ENCODE results near the gene NOXO1.

The NOXO1 gene

GRCh38 chr16:2019518-2019920 is 38.2 kb upstream of the NOXO1 start, which contains the start of gene NPW:
Gene NPW (plus strand): TSS chr16:2019785.
- Histone ChIP-seq H3K4me2 (ENCODE audit: insufficient read depth, low read length) (no peak within 1 kb of the TSS), H3K9ac (ENCODE audit: low read depth, low read length) (no peak within 1 kb of the TSS), H3K9me3 (ENCODE audit: insufficient read depth, low read length, severe bottlenecking) (no peaks in the 10 kb centered on the region), H3K4me3 (ENCODE audit: low read depth in 1 of 2, low read length in 2 of 2) (no peak within 1 kb of the TSS), H3K79me2 (ENCODE audit: insufficient read depth, low read length) (no peaks in the 10 kb centered on the region), H3K4me1 (ENCODE audit: insufficient read depth, low read length) (peaks cover 18% of the 10 kb centered on the region), H3K36me3 (ENCODE audit: insufficient read depth, low read length) (no peaks in the 10 kb centered on the region), H3K27ac (ENCODE audit: low read length) (no peak within 1 kb of the TSS), H3K27me3 (ENCODE audit: insufficient read depth, low read length, poor library complexity) (no peaks in the 10 kb centered on the region), H2AFZ (ENCODE audit: low read depth, low read length) (no peak within 1 kb of the TSS), H4K20me1 (ENCODE audit: insufficient read depth, low read length) (no peaks in the 10 kb centered on the region)
- ATAC-seq (ENCODE audit: insufficient read depth, low read depth) (no peak), DNase-seq (peak; percentile 39)
- no peak for TF ChIP-seq CTCF (IDR thresholded peaks at IDR 0.05; ENCODE audit: borderline replicate concordance, extremely low read depth, low read length, poor library complexity, severe bottlenecking)
- no peak for TF ChIP-seq EZH2 (IDR thresholded peaks at IDR 0.05; ENCODE audit: borderline replicate concordance, low read depth, low read length, severe bottlenecking)

- Histone ChIP-seq H3K4me2 (ENCODE audit: insufficient read depth, low read length) (no peak overlapping the region), H3K9ac (ENCODE audit: low read depth, low read length) (no peak overlapping the region)
- DNase-seq = peak; percentile 37
These were observed 35.2 kb upstream of the NOXO1 start for GRCh38 chr16:2016407-2016922.

GRCh38 chr16:2015947-2016208 is 34.6 kb upstream of the NOXO1 start:
- DNase-seq (no peak), ATAC-seq (ENCODE audit: insufficient read depth, low read depth) (no peak)
- TF ChIP-seq CTCF (IDR thresholded peaks at IDR 0.05; ENCODE audit: borderline replicate concordance, extremely low read depth, low read length, poor library complexity, severe bottlenecking) (no peak), EZH2 (IDR thresholded peaks at IDR 0.05; ENCODE audit: borderline replicate concordance, low read depth, low read length, severe bottlenecking) (no peak)
- Histone ChIP-seq H3K4me1 (ENCODE audit: insufficient read depth, low read length) (peaks cover under 1% of the 10 kb centered on the region), H3K4me3 (ENCODE audit: low read depth in 1 of 2, low read length in 2 of 2) (no peak overlapping the region), H3K36me3 (ENCODE audit: insufficient read depth, low read length) (no peaks in the 10 kb centered on the region), H3K4me2 (ENCODE audit: insufficient read depth, low read length) (no peak overlapping the region), H3K27me3 (ENCODE audit: insufficient read depth, low read length, poor library complexity) (no peaks in the 10 kb centered on the region), H3K27ac (ENCODE audit: low read length) (no peak overlapping the region), H2AFZ (ENCODE audit: low read depth, low read length) (no peak overlapping the region), H4K20me1 (ENCODE audit: insufficient read depth, low read length) (no peaks in the 10 kb centered on the region), H3K9ac (ENCODE audit: low read depth, low read length) (no peak overlapping the region), H3K79me2 (ENCODE audit: insufficient read depth, low read length) (0 out of 2 replicates have a peak, but pooled peaks cover under 1% of the 10 kb centered on the region), H3K9me3 (ENCODE audit: insufficient read depth, low read length, severe bottlenecking) (no peaks in the 10 kb centered on the region)

More at GRCh38 chr16:2016407-2016922, 35.2 kb upstream of the NOXO1 start:
- no peaks in the 10 kb centered on the region for H3K27me3 ChIP-seq (ENCODE audit: insufficient read depth, low read length, poor library complexity)
- peak; percentile 47; the same call in 2 of the 3 replicates for ATAC-seq (ENCODE audit: insufficient read depth, low read depth)
- no peak overlapping the region for H2AFZ ChIP-seq (ENCODE audit: low read depth, low read length)
- no peaks in the 10 kb centered on the region for H3K79me2 ChIP-seq (ENCODE audit: insufficient read depth, low read length)
- H3K36me3 ChIP-seq (ENCODE audit: insufficient read depth, low read length) = no peaks in the 10 kb centered on the region
- no peaks in the 10 kb centered on the region for H4K20me1 ChIP-seq (ENCODE audit: insufficient read depth, low read length)
- no peaks in the 10 kb centered on the region for H3K4me1 ChIP-seq (ENCODE audit: insufficient read depth, low read length)
- no peak for TF ChIP-seq EZH2 (IDR thresholded peaks at IDR 0.05; ENCODE audit: borderline replicate concordance, low read depth, low read length, severe bottlenecking)
- TF ChIP-seq CTCF (IDR thresholded peaks at IDR 0.05; ENCODE audit: borderline replicate concordance, extremely low read depth, low read length, poor library complexity, severe bottlenecking) = peak; percentile 64
- H3K4me3 ChIP-seq (ENCODE audit: low read depth in 1 of 2, low read length in 2 of 2) = no peak overlapping the region
- H3K27ac ChIP-seq (ENCODE audit: low read length) = no peak overlapping the region
- no peaks in the 10 kb centered on the region for H3K9me3 ChIP-seq (ENCODE audit: insufficient read depth, low read length, severe bottlenecking)

Data from DND-41 (cell line).